Suprapubic skin (tissue), 3 donors: Measurements from ENCODE around the gene BCAS4.

Experiments
- CTCF ChIP-seq, 2 donors: fragments of 200-600 bp in 1 of 2; fragments of 450-650 bp in 1 of 2; sonication (generic) in 1 of 2; IDR thresholded peaks; one replicate each; pipeline ENCODE4 v1.5.1; 2016 to 2019; ENCODE audit warnings: antibody characterized with exemption in 2 of 2, mild to moderate bottlenecking in 1 of 2, moderate library complexity in 1 of 2
- EP300 ChIP-seq: sonication (generic); formaldehyde crosslinking; IDR thresholded peaks from one replicate; pipeline ENCODE4 v1.6.1; 2017; ENCODE audit warnings: antibody characterized with exemption
- POLR2A ChIP-seq, 2 donors: fragments of 450-650 bp; IDR thresholded peaks; one replicate each; pipeline ENCODE4 v1.6.1; 2017; ENCODE audit warnings: antibody characterized with exemption in 2 of 2, mild to moderate bottlenecking in 2 of 2, moderate library complexity in 2 of 2

GRCh38 chr20:50837532-50838321 is 42.9 kb downstream of the BCAS4 start:
- TF ChIP-seq POLR2A (IDR thresholded peaks at IDR 0.05) (no peak), CTCF (IDR thresholded peaks at IDR 0.05) (no peak), EP300 (no peak)
